SK-N-SH (cell line): Measurements from ENCODE around the gene SPRY1. TPM values are rescaled to one million over a fixed set of nuclear protein-coding genes. Genes with fewer than 3 reads are reported as not detected.

Source experiments
- CTCF ChIA-PET: fragments of 300-600, 350-600 bp; formaldehyde crosslinking; extraction: SDS; loops from one replicate; lab custom pipeline; 2021; lab: Yijun Ruan, JAX
- POLR2A ChIA-PET: fragments of 350-600 bp; sonication (Branson Sonifier 250); formaldehyde crosslinking; extraction: SDS; loops from one replicate; lab custom pipeline; 2020; ENCODE audit warnings: antibody characterized with exemption, inconsistent platforms; lab: Yijun Ruan, JAX
- DNase-seq: peaks from one replicate; pipeline ENCODE4 v3.0.0; 2012
- H2AFZ ChIP-seq: fragments of 200-600 bp; sonication (generic); 2 replicates; pipeline ENCODE4 v1.8.1; 2016; ENCODE audit warnings: antibody characterized with exemption, mild to moderate bottlenecking, low read depth
- H3F3A ChIP-seq: fragments of 200-600 bp; sonication (generic); replicated peaks from 2 replicates; pipeline ENCODE3; 2016; ENCODE audit warnings: antibody characterized with exemption, mild to moderate bottlenecking; ENCODE audit not compliant: insufficient read depth
- H3K27ac ChIP-seq, 2 experiments: fragments of 200-500 bp in 1 of 2; fragments of 200-600 bp in 1 of 2; sonication (Bioruptor generic) in 1 of 2; sonication (generic), shearing (Covaris generic) in 1 of 2; 2 replicates each; pipeline versions ENCODE4 v1.5.1 to v1.6.1; 2014 to 2016; ENCODE audit warnings: low read depth in 2 of 2, inconsistent platforms in 1 of 2, low read length in 1 of 2, mild to moderate bottlenecking in 1 of 2, mixed read lengths in 1 of 2
- H3K27me3 ChIP-seq: fragments of 200-600 bp; sonication (generic), shearing (Covaris generic); 2 replicates; pipeline ENCODE4 v1.6.1; 2016; ENCODE audit warnings: mixed run types; ENCODE audit not compliant: insufficient read depth
- H3K36me3 ChIP-seq, 2 experiments: fragments of 200-500 bp in 1 of 2; fragments of 200-600 bp in 1 of 2; sonication (Bioruptor generic) in 1 of 2; sonication (generic) in 1 of 2; replicated peaks in 1 of 2; 2 replicates each; pipeline versions ENCODE3 to v1.5.1; 2014 to 2016; ENCODE audit warnings: low read length in 1 of 2, mild to moderate bottlenecking in 1 of 2; ENCODE audit not compliant: insufficient read depth in 2 of 2, control insufficient read depth in 1 of 2
- H3K4me1 ChIP-seq, 2 experiments: fragments of 200-500 bp in 1 of 2; fragments of 200-600 bp in 1 of 2; sonication (Bioruptor generic) in 1 of 2; sonication (generic), shearing (Covaris generic) in 1 of 2; 2 replicates each; pipeline versions ENCODE4 v1.5.1 to v1.6.1; 2014 to 2016; ENCODE audit warnings: low read depth in 1 of 2, low read length in 1 of 2, mixed run types in 1 of 2; ENCODE audit not compliant: insufficient read depth in 2 of 2, control insufficient read depth in 1 of 2
- H3K4me2 ChIP-seq: fragments of 200-600 bp; sonication (generic), shearing (Covaris generic); 2 replicates; pipeline ENCODE4 v1.6.1; 2017; ENCODE audit warnings: mixed run types
- H3K4me3 ChIP-seq, 2 experiments: fragments of 200-500 bp in 1 of 2; fragments of 200-600 bp in 1 of 2; sonication (Bioruptor generic) in 1 of 2; sonication (generic), shearing (Covaris generic) in 1 of 2; 2 replicates each; pipeline versions ENCODE4 v1.5.1 to v1.8.1; 2014 to 2016; ENCODE audit warnings: low read depth in 2 of 2, inconsistent platforms in 1 of 2, low read length in 1 of 2, mild to moderate bottlenecking in 1 of 2, mixed read lengths in 1 of 2, moderate library complexity in 1 of 2
- H3K79me2 ChIP-seq: fragments of 200-600 bp; sonication (generic); 2 replicates; pipeline ENCODE4 v1.8.1; 2017; ENCODE audit warnings: mild to moderate bottlenecking; ENCODE audit not compliant: insufficient read depth
- H3K9ac ChIP-seq: fragments of 200-600 bp; sonication (generic); 2 replicates; pipeline ENCODE4 v1.6.1; 2017; ENCODE audit warnings: mixed run types
- H3K9me2 ChIP-seq: fragments of 200-600 bp; sonication (generic); 2 replicates; pipeline ENCODE4 v1.6.1; 2017; ENCODE audit warnings: mixed run types
- H3K9me3 ChIP-seq: fragments of 200-600 bp; sonication (generic); 2 replicates; pipeline ENCODE4 v1.6.1; 2017; ENCODE audit warnings: mixed run types, mild to moderate bottlenecking, moderate library complexity
- H4K20me1 ChIP-seq: fragments of 200-600 bp; sonication (generic); 2 replicates; pipeline ENCODE4 v1.6.1; 2017; ENCODE audit warnings: mild to moderate bottlenecking, mixed run types; ENCODE audit not compliant: insufficient read depth
- CTCF ChIP-seq: fragments of 200-600 bp; sonication (generic); IDR thresholded peaks from 2 replicates; pipeline ENCODE4 v1.6.1; 2017; ENCODE audit warnings: antibody characterized with exemption, mild to moderate bottlenecking, moderate library complexity
- ELF1 ChIP-seq: IDR thresholded peaks from 2 replicates; pipeline ENCODE4 v1.4.0; 2012
- EZH2phosphoT487 ChIP-seq: fragments of 200-600 bp; sonication (generic); IDR thresholded peaks from 2 replicates; pipeline ENCODE4 v1.6.1; 2017; ENCODE audit warnings: low read depth, mixed run types, mild to moderate bottlenecking, antibody characterized with exemption, moderate library complexity, borderline replicate concordance
- GATA2 ChIP-seq: sonication (generic); formaldehyde crosslinking; IDR thresholded peaks from 2 replicates; pipeline ENCODE4 v1.5.0; 2020; ENCODE audit warnings: mild to moderate bottlenecking, missing genetic modification reagents
- IRF3 ChIP-seq: fragments of 150-350 bp; IDR thresholded peaks from 2 replicates; pipeline ENCODE4 v1.6.1; 2016; ENCODE audit warnings: mild to moderate bottlenecking, low read depth, low read length
- JUND ChIP-seq: IDR thresholded peaks from 2 replicates; pipeline ENCODE4 v1.4.0; 2012
- MAX ChIP-seq: IDR thresholded peaks from 2 replicates; pipeline ENCODE4 v1.4.0; 2012; ENCODE audit warnings: low read depth
- MXI1 ChIP-seq: IDR thresholded peaks from 2 replicates; pipeline ENCODE4 v1.6.1; 2012; ENCODE audit warnings: mild to moderate bottlenecking, low read depth, low read length, improper control_type of control experiment
- NRF1 ChIP-seq: IDR thresholded peaks from 2 replicates; pipeline ENCODE4 v1.6.1; 2012; ENCODE audit warnings: low read depth, mild to moderate bottlenecking, low read length
- POLR2AphosphoS5 ChIP-seq: IDR thresholded peaks from 2 replicates; pipeline ENCODE4 v1.6.1; 2012; ENCODE audit warnings: low read depth, low read length
- RCOR1 ChIP-seq: fragments of 150-350 bp; IDR thresholded peaks from 2 replicates; pipeline ENCODE4 v1.6.1; 2017; ENCODE audit warnings: antibody characterized with exemption, low read length
- RFX5 ChIP-seq: IDR thresholded peaks from 2 replicates; pipeline ENCODE4 v1.6.1; 2012; ENCODE audit warnings: mild to moderate bottlenecking, improper control_type of control experiment, low read length
- RXRA ChIP-seq: IDR thresholded peaks from 2 replicates; pipeline ENCODE4 v1.4.0; 2012; ENCODE audit warnings: low read depth, mild to moderate bottlenecking, borderline replicate concordance
- SIN3A ChIP-seq: IDR thresholded peaks from 2 replicates; pipeline ENCODE4 v1.6.1; 2012; ENCODE audit warnings: low read depth, mild to moderate bottlenecking, low read length, moderate library complexity, borderline replicate concordance
- TCF12 ChIP-seq: IDR thresholded peaks from 2 replicates; pipeline ENCODE4 v1.4.0; 2012
- TEAD4 ChIP-seq: IDR thresholded peaks from 2 replicates; pipeline ENCODE4 v1.4.0; 2012; ENCODE audit warnings: mild to moderate bottlenecking, borderline replicate concordance; ENCODE audit not compliant: insufficient read depth
- USF1 ChIP-seq: IDR thresholded peaks from 2 replicates; pipeline ENCODE4 v1.4.0; 2012; ENCODE audit warnings: low read depth, borderline replicate concordance
- WGBS: methylation state at CpG from one replicate; pipeline ENCODE4 v1.1.6; 2017; ENCODE audit warnings: low lambda C conversion rate; 5-methylcytosine and 5-hydroxymethylcytosine counted together
- polyA plus RNA-seq, 3 experiments: library from polyadenylated mRNA; depleted of rRNA; stranded (reverse); fragments of >200 nt; gene quantifications; 2 replicates each; pipeline ENCODE4 v1.2.3, GENCODE V29; 2012
- TF ChIP-seq, protein P1 (sequence below): IDR thresholded peaks from 2 replicates; pipeline ENCODE4 v1.4.0; 2012; ENCODE audit warnings: low read depth, borderline replicate concordance
- TF ChIP-seq, protein P2 (sequence below): IDR thresholded peaks from 2 replicates; pipeline ENCODE4; 2012

SPRY1 gene
- polyA plus RNA-seq, 1 of the 3 experiments (the other 2 are of a cell fraction), result 12.4 TPM

- H3K9me2 ChIP-seq, result no peaks in the 10 kb centered on the region
- TF ChIP-seq ELF1 (no peak), RXRA (no peak), MXI1 (no peak), CTCF (no peak), GATA2 (CRISPR knock-in tag) (no peak), TEAD4 (no peak), RCOR1 (no peak), JUND (no peak), RFX5 (no peak), POLR2AphosphoS5 (no peak)
- TF ChIP-seq, protein P1, sequence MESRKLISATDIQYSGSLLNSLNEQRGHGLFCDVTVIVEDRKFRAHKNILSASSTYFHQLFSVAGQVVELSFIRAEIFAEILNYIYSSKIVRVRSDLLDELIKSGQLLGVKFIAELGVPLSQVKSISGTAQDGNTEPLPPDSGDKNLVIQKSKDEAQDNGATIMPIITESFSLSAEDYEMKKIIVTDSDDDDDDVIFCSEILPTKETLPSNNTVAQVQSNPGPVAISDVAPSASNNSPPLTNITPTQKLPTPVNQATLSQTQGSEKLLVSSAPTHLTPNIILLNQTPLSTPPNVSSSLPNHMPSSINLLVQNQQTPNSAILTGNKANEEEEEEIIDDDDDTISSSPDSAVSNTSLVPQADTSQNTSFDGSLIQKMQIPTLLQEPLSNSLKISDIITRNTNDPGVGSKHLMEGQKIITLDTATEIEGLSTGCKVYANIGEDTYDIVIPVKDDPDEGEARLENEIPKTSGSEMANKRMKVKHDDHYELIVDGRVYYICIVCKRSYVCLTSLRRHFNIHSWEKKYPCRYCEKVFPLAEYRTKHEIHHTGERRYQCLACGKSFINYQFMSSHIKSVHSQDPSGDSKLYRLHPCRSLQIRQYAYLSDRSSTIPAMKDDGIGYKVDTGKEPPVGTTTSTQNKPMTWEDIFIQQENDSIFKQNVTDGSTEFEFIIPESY, result no peak
- 0 out of 2 replicates have a peak overlapping the region, but pooled peaks have one; percentile 12 for H3K4me2 ChIP-seq
- H2AFZ ChIP-seq, result peak overlapping the region; percentile 45; the same call in 1 of the 2 replicates
- no peaks in the 10 kb centered on the region for H3K9me3 ChIP-seq
- H3K9ac ChIP-seq, result no peak overlapping the region
- H3F3A ChIP-seq, result peaks cover 21% of the 10 kb centered on the region
- H3K36me3 ChIP-seq, result no peaks in the 10 kb centered on the region
- H3K27me3 ChIP-seq, result no peaks in the 10 kb centered on the region
- peak overlapping the region in 1 of 2 experiments; percentile 43; a peak in 2 of 4 replicates for H3K27ac ChIP-seq
- no peaks in the 10 kb centered on the region for H4K20me1 ChIP-seq
- POLR2A ChIA-PET, result no interaction called here
- CTCF ChIA-PET, result interaction anchor here (1.1 to 1.2 kb wide), 2 partner anchors 24 to 48 kb away, joined by 3 read pairs; no protein-coding TSS in a partner anchor
- H3K4me1 ChIP-seq, result peaks cover 0 to 30% of the 10 kb centered on the region in 2 experiments; a peak in 3 of 4 replicates
- no peaks in the 10 kb centered on the region for H3K79me2 ChIP-seq
- 53% methylated on average over 1 of the region's 1 CpG for WGBS
- DNase-seq, result no peak
- no peak overlapping the region for H3K4me3 ChIP-seq
Measured at GRCh38 chr4:123412091-123412505, 15.5 kb downstream of the SPRY1 start.

DNA sequence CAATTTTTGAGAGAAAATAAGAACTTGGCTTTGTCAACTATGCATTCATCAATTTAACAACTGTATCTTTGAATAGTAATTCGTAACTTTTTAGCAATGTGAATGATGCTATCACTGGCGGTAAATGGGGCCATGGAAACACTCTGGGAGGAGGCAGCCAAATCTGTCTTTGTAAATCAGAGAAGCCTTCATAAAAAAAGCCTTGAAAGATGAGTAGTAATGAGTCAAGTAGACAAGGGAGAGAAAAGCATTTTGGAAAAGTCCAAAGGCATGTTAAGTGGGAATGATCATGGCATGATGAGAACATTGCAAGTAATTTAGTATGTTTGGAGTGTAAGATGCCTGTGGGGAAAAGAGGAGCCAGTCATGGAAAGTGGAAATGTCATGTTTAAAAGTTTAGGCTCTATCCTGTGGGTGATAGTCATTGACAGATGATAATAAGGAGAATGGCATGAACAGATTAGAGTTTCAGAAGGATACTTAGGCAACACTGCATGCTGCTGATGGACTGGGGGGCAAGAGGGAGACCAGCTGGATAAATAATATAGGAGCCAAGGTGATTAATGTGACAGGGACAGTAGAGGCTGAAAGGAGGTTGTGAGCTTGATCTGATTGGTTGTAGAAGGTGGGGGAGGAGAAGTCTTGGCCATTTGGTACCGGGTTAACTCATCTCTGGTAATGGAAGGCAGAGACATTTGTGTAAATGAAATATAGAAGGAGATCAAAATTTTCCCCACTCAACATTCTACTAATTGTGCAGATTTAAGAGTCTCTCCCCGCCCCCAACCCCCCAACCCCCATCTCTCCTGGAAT lies 16.3 kb downstream of the SPRY1 start:
- no peaks in the 10 kb centered on the region for H3K9me3 ChIP-seq
- no peak overlapping the region for H3K9ac ChIP-seq
- H3F3A ChIP-seq, result peaks cover 27% of the 10 kb centered on the region
- POLR2A ChIA-PET, result no interaction called here
- peak overlapping the region in 1 of 2 experiments; percentile 43; a peak in 2 of 4 replicates for H3K27ac ChIP-seq
- no peaks in the 10 kb centered on the region for H4K20me1 ChIP-seq
- 0 out of 2 replicates have a peak overlapping the region, but pooled peaks have one; percentile 12 for H3K4me2 ChIP-seq
- H2AFZ ChIP-seq, result no peak overlapping the region
- no peaks in the 10 kb centered on the region for H3K9me2 ChIP-seq
- no peak for DNase-seq
- no peaks in the 10 kb centered on the region for H3K36me3 ChIP-seq
- WGBS, result 60% methylated on average over 4 of the region's 4 CpGs
- H3K4me1 ChIP-seq, result peaks cover under 1 to 38% of the 10 kb centered on the region in 2 experiments; a peak in 3 of 4 replicates
- H3K4me3 ChIP-seq, result no peak overlapping the region
- no peaks in the 10 kb centered on the region for H3K79me2 ChIP-seq
- no peaks in the 10 kb centered on the region for H3K27me3 ChIP-seq
- CTCF ChIA-PET, result no interaction called here
- TF ChIP-seq SIN3A (peak; percentile 39; the same call in 1 of the 2 replicates), TEAD4 (peak; percentile 58; the same call in 1 of the 2 replicates), NRF1 (no peak), MAX (no peak), RCOR1 (no peak), RFX5 (no peak), RXRA (no peak), IRF3 (no peak), JUND (peak; percentile 77), TCF12 (peak; percentile 89), USF1 (no peak), GATA2 (CRISPR knock-in tag) (no peak), EZH2phosphoT487 (no peak)
- TF ChIP-seq, protein P2, sequence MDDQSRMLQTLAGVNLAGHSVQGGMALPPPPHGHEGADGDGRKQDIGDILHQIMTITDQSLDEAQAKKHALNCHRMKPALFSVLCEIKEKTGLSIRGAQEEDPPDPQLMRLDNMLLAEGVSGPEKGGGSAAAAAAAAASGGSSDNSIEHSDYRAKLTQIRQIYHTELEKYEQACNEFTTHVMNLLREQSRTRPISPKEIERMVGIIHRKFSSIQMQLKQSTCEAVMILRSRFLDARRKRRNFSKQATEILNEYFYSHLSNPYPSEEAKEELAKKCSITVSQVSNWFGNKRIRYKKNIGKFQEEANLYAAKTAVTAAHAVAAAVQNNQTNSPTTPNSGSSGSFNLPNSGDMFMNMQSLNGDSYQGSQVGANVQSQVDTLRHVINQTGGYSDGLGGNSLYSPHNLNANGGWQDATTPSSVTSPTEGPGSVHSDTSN, result peak; percentile 94
